IMR-90 (cell line): ENCODE measurements around the gene MLF2.

Source experiments
- CEBPB ChIP-seq: IDR thresholded peaks from 2 replicates; pipeline ENCODE4 v1.6.1; 2012; ENCODE audit warnings: low read depth, low read length, improper control_type of control experiment
- ELK1 ChIP-seq: fragments of 150-350 bp; IDR thresholded peaks from 2 replicates; pipeline ENCODE4 v1.6.1; 2016; ENCODE audit warnings: low read depth, mild to moderate bottlenecking, low read length, moderate library complexity, borderline replicate concordance
- FOS ChIP-seq: fragments of 150-350 bp; IDR thresholded peaks from 2 replicates; pipeline ENCODE4 v1.6.1; 2016; ENCODE audit warnings: low read depth, low read length
- MAZ ChIP-seq: IDR thresholded peaks from 2 replicates; pipeline ENCODE4 v1.6.1; 2012; ENCODE audit warnings: low read depth, mild to moderate bottlenecking, low read length, improper control_type of control experiment, moderate library complexity, borderline replicate concordance
- NFE2L2 ChIP-seq: fragments of 150-350 bp; IDR thresholded peaks from 2 replicates; pipeline ENCODE4 v1.6.1; 2016; ENCODE audit warnings: low read depth, mild to moderate bottlenecking, low read length
- POLR2A ChIP-seq: IDR thresholded peaks from 2 replicates; pipeline ENCODE4 v1.6.1; 2012; ENCODE audit warnings: mild to moderate bottlenecking, low read depth, low read length
- RAD21 ChIP-seq: IDR thresholded peaks from 2 replicates; pipeline ENCODE4 v1.6.1; 2012; ENCODE audit warnings: low read length, improper control_type of control experiment
- RCOR1 ChIP-seq: IDR thresholded peaks from 2 replicates; pipeline ENCODE4 v1.6.1; 2012; ENCODE audit warnings: mild to moderate bottlenecking, low read length, improper control_type of control experiment; ENCODE audit not compliant: insufficient replicate concordance
- USF2 ChIP-seq: fragments of 150-350 bp; IDR thresholded peaks from 2 replicates; pipeline ENCODE4 v1.6.1; 2017; ENCODE audit warnings: mild to moderate bottlenecking, antibody characterized with exemption, low read length, low read depth
- TF ChIP-seq, protein P1 (sequence below): conservative IDR thresholded peaks from 2 replicates; pipeline ENCODE4 v1.5.1; 2012; ENCODE audit warnings: mild to moderate bottlenecking, low read depth, low read length, improper control_type of control experiment

GRCh38 chr12:6768990-6769389 is 16.0 kb upstream of the MLF2 start:
- TF ChIP-seq, protein P1, sequence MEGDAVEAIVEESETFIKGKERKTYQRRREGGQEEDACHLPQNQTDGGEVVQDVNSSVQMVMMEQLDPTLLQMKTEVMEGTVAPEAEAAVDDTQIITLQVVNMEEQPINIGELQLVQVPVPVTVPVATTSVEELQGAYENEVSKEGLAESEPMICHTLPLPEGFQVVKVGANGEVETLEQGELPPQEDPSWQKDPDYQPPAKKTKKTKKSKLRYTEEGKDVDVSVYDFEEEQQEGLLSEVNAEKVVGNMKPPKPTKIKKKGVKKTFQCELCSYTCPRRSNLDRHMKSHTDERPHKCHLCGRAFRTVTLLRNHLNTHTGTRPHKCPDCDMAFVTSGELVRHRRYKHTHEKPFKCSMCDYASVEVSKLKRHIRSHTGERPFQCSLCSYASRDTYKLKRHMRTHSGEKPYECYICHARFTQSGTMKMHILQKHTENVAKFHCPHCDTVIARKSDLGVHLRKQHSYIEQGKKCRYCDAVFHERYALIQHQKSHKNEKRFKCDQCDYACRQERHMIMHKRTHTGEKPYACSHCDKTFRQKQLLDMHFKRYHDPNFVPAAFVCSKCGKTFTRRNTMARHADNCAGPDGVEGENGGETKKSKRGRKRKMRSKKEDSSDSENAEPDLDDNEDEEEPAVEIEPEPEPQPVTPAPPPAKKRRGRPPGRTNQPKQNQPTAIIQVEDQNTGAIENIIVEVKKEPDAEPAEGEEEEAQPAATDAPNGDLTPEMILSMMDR = no peak
- TF ChIP-seq FOS = no peak
- TF ChIP-seq NFE2L2 = no peak
- no peak for TF ChIP-seq MAZ
- TF ChIP-seq POLR2A = no peak
- no peak for TF ChIP-seq RCOR1
- TF ChIP-seq RAD21 = no peak
- no peak for TF ChIP-seq USF2
- no peak for TF ChIP-seq CEBPB
- no peak for TF ChIP-seq ELK1
